HCT116 (cell line): ENCODE data around the gene GNB4. TPM values are rescaled to one million over a fixed set of nuclear protein-coding genes. Genes with fewer than 3 reads are reported as not detected.

ENCODE experiments used
- ATAC-seq: fragments of 200-7000 bp; cut with Tn5 transposase; 2 replicates; pipeline ENCODE4 v1.9.1; 2020; ENCODE audit warnings: mild to moderate bottlenecking, moderate library complexity
- BruUV-seq: library from RNA; stranded (reverse); fragments of 400-500 nt; replicated peaks from 2 replicates; lab custom pipeline; 2021; lab: Mats Ljungman, UMichigan
- CTCF ChIA-PET: fragments of 300-600 bp; sonication (Branson Sonifier 250); formaldehyde crosslinking; loops from one replicate; lab custom pipeline; 2021; ENCODE audit warnings: antibody characterized with exemption; lab: Charles Lee
- POLR2A ChIA-PET: fragments of 300-600, 350-600 bp; sonication (Branson Sonifier 250); formaldehyde crosslinking; loops from one replicate; lab custom pipeline; 2021; ENCODE audit warnings: antibody characterized with exemption; lab: Charles Lee
- RAD21 ChIA-PET, 2 experiments: fragments of 300-600 bp; sonication (Branson Sonifier 250); formaldehyde crosslinking; loops; one replicate each; lab custom pipeline; 2023; ENCODE audit warnings: low total read pairs in 2 of 2; ENCODE audit not compliant: uncharacterized antibody in 2 of 2, unreplicated experiment in 2 of 2, low non-redundant PET in 1 of 2; lab: Charles Lee
- DNase-seq: peaks from one replicate; pipeline ENCODE4 v3.0.0-alpha.2; 2010; ENCODE audit warnings: low read depth, low spot score
- H2AFZ ChIP-seq: fragments of 200-600 bp; shearing (Covaris generic), sonication (generic); 2 replicates; pipeline ENCODE4 v1.6.1; 2017; ENCODE audit warnings: low read depth, mixed run types, mixed read lengths, antibody characterized with exemption, low read length; ENCODE audit not compliant: poor library complexity, severe bottlenecking
- H3K27ac ChIP-seq: 2 replicates; pipeline ENCODE4 v1.5.1; 2012; ENCODE audit warnings: low read depth, low read length
- H3K27me3 ChIP-seq: fragments of 200-600 bp; sonication (generic); 2 replicates; pipeline ENCODE4 v1.6.1; 2016; ENCODE audit warnings: mixed run types, low read length, mixed read lengths; ENCODE audit not compliant: insufficient read depth
- H3K36me3 ChIP-seq, 2 experiments: fragments of 200-500 bp in 1 of 2; fragments of 200-600 bp in 1 of 2; sonication (Bioruptor generic) in 1 of 2; sonication (generic) in 1 of 2; 2 replicates each; pipeline versions ENCODE4 v1.5.1 to v1.6.1; 2014 to 2016; ENCODE audit warnings: low read length in 2 of 2, inconsistent platforms in 1 of 2, mixed read lengths in 1 of 2, mixed run types in 1 of 2; ENCODE audit not compliant: insufficient read depth in 2 of 2, control insufficient read depth in 1 of 2
- H3K4me1 ChIP-seq, 2 experiments: fragments of 200-600 bp in 1 of 2; sonication (generic) in 1 of 2; 2 replicates each; pipeline versions ENCODE4 v1.5.1 to v1.6.1; 2012 to 2017; ENCODE audit warnings: low read length in 2 of 2, inconsistent platforms in 1 of 2, mild to moderate bottlenecking in 1 of 2, mixed read lengths in 1 of 2, mixed run types in 1 of 2, moderate library complexity in 1 of 2; ENCODE audit not compliant: insufficient read depth in 2 of 2, control insufficient read depth in 1 of 2
- H3K4me2 ChIP-seq: fragments of 200-600 bp; sonication (generic); 2 replicates; pipeline ENCODE4 v1.6.1; 2017; ENCODE audit warnings: mixed run types, low read length, mixed read lengths
- H3K4me3 ChIP-seq, 2 experiments: fragments of 200-600 bp in 1 of 2; sonication (generic) in 1 of 2; replicated peaks in 1 of 2; 2 replicates each; pipeline ENCODE4 v1.5.1; 2011 to 2016; ENCODE audit warnings: low read length in 2 of 2, control low read depth in 1 of 2, low read depth in 1 of 2, mild to moderate bottlenecking in 1 of 2, mixed read lengths in 1 of 2, mixed run types in 1 of 2
- H3K79me2 ChIP-seq: fragments of 200-600 bp; sonication (generic); 2 replicates; pipeline ENCODE4 v1.6.1; 2017; ENCODE audit warnings: mild to moderate bottlenecking, mixed run types, low read length, moderate library complexity, mixed read lengths; ENCODE audit not compliant: insufficient read depth
- H3K9ac ChIP-seq: fragments of 200-600 bp; sonication (generic); 2 replicates; pipeline ENCODE4 v1.6.1; 2016; ENCODE audit warnings: low read length, mixed read lengths
- H3K9me2 ChIP-seq: fragments of 200-600 bp; sonication (generic), shearing (Covaris generic); 2 replicates; pipeline ENCODE4 v1.6.1; 2017; ENCODE audit warnings: mixed run types, mild to moderate bottlenecking, moderate library complexity; ENCODE audit not compliant: insufficient read depth
- H3K9me3 ChIP-seq, 2 experiments: fragments of 200-500 bp in 1 of 2; fragments of 200-600 bp in 1 of 2; sonication (Bioruptor generic) in 1 of 2; sonication (generic) in 1 of 2; 2 replicates each; pipeline ENCODE4 v1.6.1; 2014 to 2017; ENCODE audit warnings: low read length in 2 of 2, mixed read lengths in 2 of 2, inconsistent platforms in 1 of 2, low read depth in 1 of 2, mild to moderate bottlenecking in 1 of 2, mixed run types in 1 of 2, moderate library complexity in 1 of 2; ENCODE audit not compliant: control insufficient read depth in 1 of 2, insufficient read depth in 1 of 2
- H4K20me1 ChIP-seq: fragments of 200-600 bp; sonication (generic), shearing (Covaris generic); 2 replicates; pipeline ENCODE4 v1.6.1; 2017; ENCODE audit warnings: mixed run types, mild to moderate bottlenecking, moderate library complexity; ENCODE audit not compliant: insufficient read depth
- CBX3 ChIP-seq: IDR thresholded peaks from 2 replicates; pipeline ENCODE4 v1.6.1; 2012; ENCODE audit warnings: low read depth
- CEBPB ChIP-seq: IDR thresholded peaks from 2 replicates; pipeline ENCODE4 v1.6.1; 2012; ENCODE audit warnings: low read depth
- EGR1 ChIP-seq: IDR thresholded peaks from 2 replicates; pipeline ENCODE4 v1.6.1; 2012; ENCODE audit warnings: low read depth
- ELF1 ChIP-seq: IDR thresholded peaks from 2 replicates; pipeline ENCODE4 v1.6.1; 2012; ENCODE audit warnings: low read depth, borderline replicate concordance
- EZH2 ChIP-seq: fragments of 200-600 bp; sonication (generic); IDR thresholded peaks from 2 replicates; pipeline ENCODE4 v1.6.1; 2017; ENCODE audit warnings: antibody characterized with exemption, mixed run types
- EZH2phosphoT487 ChIP-seq: fragments of 200-600 bp; IDR thresholded peaks from 2 replicates; pipeline ENCODE4 v1.6.1; 2018; ENCODE audit warnings: antibody characterized with exemption, borderline replicate concordance
- FOSL1 ChIP-seq: IDR thresholded peaks from 2 replicates; pipeline ENCODE4 v1.6.1; 2012; ENCODE audit warnings: low read depth
- POLR2A ChIP-seq: IDR thresholded peaks from 2 replicates; pipeline ENCODE4 v1.7.0; 2011; ENCODE audit warnings: borderline replicate concordance; ENCODE audit not compliant: insufficient read depth, insufficient read length; ENCODE audit errors: extremely low read depth
- POLR2AphosphoS5 ChIP-seq: IDR thresholded peaks from 2 replicates; pipeline ENCODE4 v1.6.1; 2011; ENCODE audit warnings: mild to moderate bottlenecking, low read depth, low read length, moderate library complexity
- RAD21 ChIP-seq: IDR thresholded peaks from 2 replicates; pipeline ENCODE4 v1.6.1; 2012; ENCODE audit warnings: low read depth, mild to moderate bottlenecking
- SIN3A ChIP-seq: IDR thresholded peaks from 2 replicates; pipeline ENCODE4 v1.6.1; 2012; ENCODE audit warnings: low read depth
- SP1 ChIP-seq: IDR thresholded peaks from 2 replicates; pipeline ENCODE4 v1.6.1; 2012; ENCODE audit warnings: low read depth
- SRF ChIP-seq: IDR thresholded peaks from 2 replicates; pipeline ENCODE4 v1.6.1; 2012; ENCODE audit warnings: low read depth
- TCF7L2 ChIP-seq: IDR thresholded peaks from 2 replicates; pipeline ENCODE4 v1.7.0; 2011; ENCODE audit warnings: borderline replicate concordance, inconsistent platforms; ENCODE audit not compliant: insufficient read depth, insufficient read length; ENCODE audit errors: extremely low read depth
- YY1 ChIP-seq: IDR thresholded peaks from 2 replicates; pipeline ENCODE4 v1.6.1; 2011; ENCODE audit warnings: low read length, low read depth, moderate library complexity, mild to moderate bottlenecking; ENCODE audit not compliant: insufficient replicate concordance; ENCODE audit errors: extremely low read depth
- ZFX ChIP-seq: fragments of 450-650 bp; IDR thresholded peaks from 2 replicates; pipeline ENCODE4 v1.6.1; 2017
- ZNF274 ChIP-seq: fragments of 200-500 bp; sonication (Bioruptor generic); IDR thresholded peaks from 2 replicates; pipeline ENCODE4 v1.6.1; 2014; ENCODE audit warnings: mild to moderate bottlenecking, low read depth, low read length, inconsistent platforms
- intact Hi-C: fragments of 100-400 bp; cut with micrococcal nuclease; formaldehyde crosslinking; loops from 2 replicates; pipeline ENCODE4 v1.10.0; 2022
- total RNA-seq: library from RNA; stranded (reverse); gene quantifications from one replicate; pipeline ENCODE4 v1.2.1, GENCODE V29; 2021; ENCODE audit not compliant: unreplicated experiment
- TF ChIP-seq, protein P1 (sequence below): IDR thresholded peaks from 2 replicates; pipeline ENCODE4 v1.6.1; 2012
- TF ChIP-seq, protein P2 (sequence below), 3 experiments: fragments of 200-600 bp in 1 of 3; sonication (generic) in 1 of 3; IDR thresholded peaks in 2 of 3; conservative IDR thresholded peaks in 1 of 3; 2 replicates each; pipeline ENCODE4 v1.5.1; 2012 to 2017; ENCODE audit warnings: low read depth in 2 of 3, low read length in 2 of 3, antibody characterized with exemption in 1 of 3, borderline replicate concordance in 1 of 3, control low read depth in 1 of 3, mild to moderate bottlenecking in 1 of 3, mixed read lengths in 1 of 3, mixed run types in 1 of 3, moderate library complexity in 1 of 3; ENCODE audit not compliant: insufficient read depth in 1 of 3
- TF ChIP-seq, protein P3 (sequence below): IDR thresholded peaks from 2 replicates; pipeline ENCODE4 v1.6.1; 2012

Gene GNB4
- total RNA-seq, 1 experiment from 2014 or later, result 0.10 TPM

DNA sequence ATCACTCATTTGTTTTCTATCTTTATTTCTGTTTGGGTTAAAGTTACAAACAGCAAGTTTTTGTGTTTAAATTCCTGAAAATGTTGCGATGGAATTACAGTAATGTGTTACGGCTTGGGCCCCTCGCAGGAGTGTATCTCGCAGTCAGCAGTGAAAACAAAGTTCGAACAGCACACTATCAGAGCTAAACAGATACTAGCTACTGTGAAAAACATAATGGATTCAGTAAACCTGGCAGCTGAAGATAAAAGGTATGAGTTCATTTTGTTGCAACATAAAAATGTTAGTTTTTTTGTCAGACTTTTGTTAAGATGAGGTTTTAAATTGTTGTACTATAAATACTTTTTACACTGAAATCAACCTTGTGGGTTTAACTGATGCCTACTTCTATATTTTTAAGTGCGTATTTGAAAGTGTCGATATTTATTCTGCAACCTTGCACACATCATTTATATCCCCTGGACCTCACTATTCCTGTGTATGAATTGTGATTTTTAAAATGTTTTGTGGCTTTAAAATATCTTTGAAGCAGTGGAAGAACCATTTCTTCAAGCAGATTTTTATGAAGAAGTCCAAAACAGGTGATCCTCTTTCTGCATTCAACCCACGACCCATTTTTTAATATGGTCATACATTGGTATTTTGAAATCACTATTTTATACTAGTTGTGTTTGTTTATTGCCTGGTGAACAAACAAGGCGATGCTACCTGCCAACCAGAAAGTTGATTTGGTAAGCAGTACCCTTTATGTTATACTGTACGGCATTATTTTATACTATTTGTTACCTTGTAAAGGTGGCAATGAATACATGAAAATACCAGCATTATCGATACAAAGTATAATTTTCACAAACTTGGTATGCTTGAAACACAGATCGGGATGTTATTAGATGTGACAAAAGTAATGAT, 75.9 kb downstream of the GNB4 start:
- Histone ChIP-seq H3K27ac (no peak overlapping the region), H3K27me3 (no peaks in the 10 kb centered on the region), H3K9ac (no peak overlapping the region), H3K4me3 (no peak overlapping the region), H4K20me1 (no peaks in the 10 kb centered on the region), H3K4me1 (no peaks in the 10 kb centered on the region), H3K4me2 (no peak overlapping the region), H3K9me2 (no peaks in the 10 kb centered on the region), H3K79me2 (no peaks in the 10 kb centered on the region), H3K36me3 (peaks cover 0 to 18% of the 10 kb centered on the region in 2 experiments; a peak in 3 of 4 replicates), H2AFZ (no peak overlapping the region), H3K9me3 (no peaks in the 10 kb centered on the region)
- DNase-seq (no peak), ATAC-seq (no peak)
- ChIA-PET RAD21 (no interaction called here), CTCF (no interaction called here), POLR2A (no interaction called here)
- no peak for TF ChIP-seq EZH2phosphoT487
- TF ChIP-seq ELF1, result no peak
- no peak for TF ChIP-seq ZNF274
- TF ChIP-seq ZFX, result no peak
- no peak for TF ChIP-seq SP1
- TF ChIP-seq CEBPB, result no peak
- TF ChIP-seq SRF, result no peak
- no peak for TF ChIP-seq RAD21
- TF ChIP-seq EGR1, result no peak
- no peak for TF ChIP-seq EZH2
- TF ChIP-seq, protein P1, sequence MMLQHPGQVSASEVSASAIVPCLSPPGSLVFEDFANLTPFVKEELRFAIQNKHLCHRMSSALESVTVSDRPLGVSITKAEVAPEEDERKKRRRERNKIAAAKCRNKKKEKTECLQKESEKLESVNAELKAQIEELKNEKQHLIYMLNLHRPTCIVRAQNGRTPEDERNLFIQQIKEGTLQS, result no peak
- TF ChIP-seq CBX3, result no peak
- TF ChIP-seq, protein P2, sequence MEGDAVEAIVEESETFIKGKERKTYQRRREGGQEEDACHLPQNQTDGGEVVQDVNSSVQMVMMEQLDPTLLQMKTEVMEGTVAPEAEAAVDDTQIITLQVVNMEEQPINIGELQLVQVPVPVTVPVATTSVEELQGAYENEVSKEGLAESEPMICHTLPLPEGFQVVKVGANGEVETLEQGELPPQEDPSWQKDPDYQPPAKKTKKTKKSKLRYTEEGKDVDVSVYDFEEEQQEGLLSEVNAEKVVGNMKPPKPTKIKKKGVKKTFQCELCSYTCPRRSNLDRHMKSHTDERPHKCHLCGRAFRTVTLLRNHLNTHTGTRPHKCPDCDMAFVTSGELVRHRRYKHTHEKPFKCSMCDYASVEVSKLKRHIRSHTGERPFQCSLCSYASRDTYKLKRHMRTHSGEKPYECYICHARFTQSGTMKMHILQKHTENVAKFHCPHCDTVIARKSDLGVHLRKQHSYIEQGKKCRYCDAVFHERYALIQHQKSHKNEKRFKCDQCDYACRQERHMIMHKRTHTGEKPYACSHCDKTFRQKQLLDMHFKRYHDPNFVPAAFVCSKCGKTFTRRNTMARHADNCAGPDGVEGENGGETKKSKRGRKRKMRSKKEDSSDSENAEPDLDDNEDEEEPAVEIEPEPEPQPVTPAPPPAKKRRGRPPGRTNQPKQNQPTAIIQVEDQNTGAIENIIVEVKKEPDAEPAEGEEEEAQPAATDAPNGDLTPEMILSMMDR (IDR thresholded peaks at IDR 0.05 in 2 of 3, conservative IDR thresholded peaks at IDR 0.05 in 1 of 3; ENCODE audit: borderline replicate concordance in 1 of 3, insufficient read depth in 1 of 3, low read depth in 2 of 3, low read length in 2 of 3), result no peak
- TF ChIP-seq POLR2A, result no peak
- TF ChIP-seq POLR2AphosphoS5, result no peak
- no peak for TF ChIP-seq YY1
- TF ChIP-seq TCF7L2, result no peak
- TF ChIP-seq, protein P3, sequence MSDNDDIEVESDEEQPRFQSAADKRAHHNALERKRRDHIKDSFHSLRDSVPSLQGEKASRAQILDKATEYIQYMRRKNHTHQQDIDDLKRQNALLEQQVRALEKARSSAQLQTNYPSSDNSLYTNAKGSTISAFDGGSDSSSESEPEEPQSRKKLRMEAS, result no peak
- no peak for TF ChIP-seq SIN3A
- TF ChIP-seq FOSL1, result no peak
- intact Hi-C loops, result no loop called here
- BruUV-seq, result no TSS peak
